Natural killer cell treated with Interleukin-12 subunit alpha and Interleukin-12 subunit beta and Interleukin-15 and Interleukin-18, amount 100 ng/mL, for 72 hours (primary cell): Measurements from ENCODE around the gene KPNA6. TPM values are rescaled to one million over a fixed set of nuclear protein-coding genes. Genes with fewer than 3 reads are reported as not detected.
"Not testable (repeated sequence)": the region's sequence is repeated elsewhere in the genome, so short reads cannot be mapped to it uniquely, and the experiment has no call there.

Source experiments
- ATAC-seq, 2 donors: fragments of 150-1000 bp; cut with Tn5 transposase in 1 of 2; sonication (Bioruptor Pico), chemical (Tn5 transposase) in 1 of 2; 2 replicates each; pipeline ENCODE4 v1.10.0; 2021
- DNase-seq: peaks from one replicate; pipeline ENCODE4 v3.0.0; 2022; ENCODE audit warnings: low spot score
- H3K27ac Mint-ChIP-seq, 2 donors: 1 replicate in 1 of 2; 2 replicates in 1 of 2; pipeline ENCODE4 v1.8.0; 2022; ENCODE audit warnings: mixed read lengths in 2 of 2, mild to moderate bottlenecking in 1 of 2, moderate library complexity in 1 of 2
- H3K27me3 Mint-ChIP-seq, 2 donors: 1 replicate in 1 of 2; 2 replicates in 1 of 2; pipeline ENCODE4 v1.8.0; 2022; ENCODE audit warnings: mixed read lengths in 2 of 2
- H3K36me3 Mint-ChIP-seq: one replicate; pipeline ENCODE4 v1.8.0; 2022; ENCODE audit warnings: mixed read lengths
- H3K4me1 Mint-ChIP-seq, 2 donors: 1 replicate in 1 of 2; 2 replicates in 1 of 2; pipeline ENCODE4 v1.8.0; 2022; ENCODE audit warnings: low read depth in 2 of 2, mixed read lengths in 2 of 2, mild to moderate bottlenecking in 1 of 2
- H3K4me3 Mint-ChIP-seq: one replicate; pipeline ENCODE4 v1.8.0; 2022; ENCODE audit warnings: mixed read lengths
- H3K9me3 Mint-ChIP-seq: 2 replicates; pipeline ENCODE4 v1.8.0; 2022; ENCODE audit warnings: mixed read lengths
- total RNA-seq, 2 donors: library from RNA; stranded (reverse); gene quantifications; one replicate each; pipeline ENCODE4 v1.2.3, GENCODE V29; 2022

The KPNA6 gene
- total RNA-seq, 2 donors from 2014 or later: 80.9 to 88.9 TPM

- H3K27ac Mint-ChIP-seq: peak overlapping the region in 1 of 2 donors; percentile 96
- DNase-seq (no peak), ATAC-seq (no peak)
- no peaks in the 10 kb centered on the region for H3K27me3 Mint-ChIP-seq
- H3K4me3 Mint-ChIP-seq: peak overlapping the region; percentile 1
- peaks cover 33 to 46% of the 10 kb centered on the region in 2 donors for H3K4me1 Mint-ChIP-seq
- no peaks in the 10 kb centered on the region for H3K9me3 Mint-ChIP-seq
- H3K36me3 Mint-ChIP-seq: no peaks in the 10 kb centered on the region
Measured at GRCh38 chr1:32111789-32112188, 3.9 kb downstream of the KPNA6 start.

DNA sequence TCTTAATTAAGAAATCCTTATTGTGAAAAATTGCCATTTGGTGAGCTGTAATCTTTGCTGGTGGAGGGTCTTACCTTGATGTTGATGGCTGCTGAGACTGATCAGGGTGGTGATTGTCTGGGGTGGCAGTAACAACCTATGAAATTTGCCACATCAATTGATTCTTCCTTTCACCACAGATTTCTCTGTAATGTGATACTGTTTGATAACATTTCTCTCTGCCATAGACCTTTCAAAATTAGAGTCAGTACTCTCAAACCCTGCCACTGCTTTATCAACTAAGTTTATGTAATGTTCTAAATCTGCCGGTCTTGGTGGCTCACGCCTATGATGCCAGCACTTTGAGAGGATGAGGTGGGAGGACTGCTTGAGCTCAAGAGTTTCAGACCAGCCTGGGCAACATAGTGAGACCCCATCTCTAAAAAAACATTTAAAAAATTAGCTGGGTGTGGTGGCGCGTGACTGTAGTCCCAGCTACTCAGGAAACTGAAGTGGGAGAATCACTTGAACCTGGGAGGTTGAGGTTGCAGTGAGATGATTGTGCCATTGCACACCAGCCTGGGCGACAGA, 5.0 kb downstream of the KPNA6 start:
- H3K4me1 Mint-ChIP-seq: peaks cover 33 to 42% of the 10 kb centered on the region in 2 donors
- DNase-seq: no peak
- ATAC-seq: no peak
- no peaks in the 10 kb centered on the region for H3K9me3 Mint-ChIP-seq
- no peak overlapping the region for H3K27ac Mint-ChIP-seq
- H3K36me3 Mint-ChIP-seq: no peaks in the 10 kb centered on the region
- no peaks in the 10 kb centered on the region for H3K27me3 Mint-ChIP-seq
- no peak overlapping the region for H3K4me3 Mint-ChIP-seq

GRCh38 chr1:32113436-32113835, 5.6 kb downstream of the KPNA6 start:
- not testable (repeated sequence) for ATAC-seq, H3K4me3 Mint-ChIP-seq, H3K9me3 Mint-ChIP-seq, DNase-seq, H3K36me3 Mint-ChIP-seq, H3K27me3 Mint-ChIP-seq
- H3K4me1 Mint-ChIP-seq: peaks cover 32 to 47% of the 10 kb centered on the region in 2 donors
- peak overlapping the region in 1 of 2 donors; percentile 41 for H3K27ac Mint-ChIP-seq

DNA sequence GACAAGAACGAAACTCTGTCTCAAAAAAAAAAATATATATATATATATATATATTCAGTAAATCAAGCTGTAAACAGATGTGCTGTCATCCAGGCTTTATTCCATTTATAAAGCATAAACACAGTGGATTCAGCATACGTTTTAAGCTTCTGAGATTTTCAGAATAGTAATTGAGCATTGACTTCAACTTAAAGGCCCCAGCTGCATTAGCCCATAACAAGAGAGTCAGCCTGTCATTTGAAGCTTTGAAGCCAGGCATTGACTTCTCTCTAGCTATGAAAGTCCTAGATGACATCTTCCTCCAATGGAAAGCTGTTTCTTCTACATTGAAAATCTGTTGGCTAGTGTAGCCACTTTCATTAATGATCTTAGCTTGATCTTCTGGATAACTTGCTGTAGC, 6.6 kb downstream of the KPNA6 start:
- Mint-ChIP-seq H3K27me3 (no peaks in the 10 kb centered on the region), H3K36me3 (no peaks in the 10 kb centered on the region), H3K4me1 (peaks cover 22 to 44% of the 10 kb centered on the region in 2 donors), H3K4me3 (no peak overlapping the region), H3K9me3 (no peaks in the 10 kb centered on the region), H3K27ac (no peak overlapping the region)
- no peak for DNase-seq
- ATAC-seq: no peak

GRCh38 chr1:32115496-32115895, 7.6 kb downstream of the KPNA6 start:
- Mint-ChIP-seq H3K27ac (no peak overlapping the region), H3K36me3 (no peaks in the 10 kb centered on the region), H3K4me3 (no peak overlapping the region), H3K9me3 (no peaks in the 10 kb centered on the region), H3K4me1 (peaks cover 19 to 40% of the 10 kb centered on the region in 2 donors), H3K27me3 (no peaks in the 10 kb centered on the region)
- DNase-seq (no peak), ATAC-seq (no peak)

DNA sequence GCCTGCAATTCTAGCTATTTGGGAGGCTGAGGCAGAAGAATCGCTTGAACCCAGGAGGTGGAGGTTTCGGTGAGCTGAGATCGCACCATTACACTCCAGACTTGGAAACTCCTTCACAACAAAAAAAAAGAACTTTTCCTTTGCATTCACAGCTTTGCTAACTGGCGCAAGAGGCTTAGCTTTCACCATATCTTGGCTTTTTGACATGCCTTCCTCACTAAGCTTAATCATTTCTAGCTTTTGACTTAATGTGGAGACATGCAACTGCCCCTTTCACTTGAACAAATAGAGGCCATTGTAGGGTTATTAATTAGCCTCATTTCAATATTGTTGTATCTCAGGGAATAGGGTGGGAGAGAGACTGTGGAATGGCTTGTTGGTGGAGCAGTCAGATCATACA, 8.7 kb downstream of the KPNA6 start:
- Mint-ChIP-seq H3K9me3 (no peaks in the 10 kb centered on the region), H3K4me1 (peaks cover 18 to 36% of the 10 kb centered on the region in 2 donors), H3K36me3 (no peaks in the 10 kb centered on the region), H3K27me3 (no peaks in the 10 kb centered on the region), H3K27ac (no peak overlapping the region), H3K4me3 (no peak overlapping the region)
- no peak for DNase-seq
- no peak for ATAC-seq

- no peaks in the 10 kb centered on the region for H3K27me3 Mint-ChIP-seq
- no peaks in the 10 kb centered on the region for H3K9me3 Mint-ChIP-seq
- ATAC-seq: no peak
- H3K4me3 Mint-ChIP-seq: peak overlapping the region; percentile 14
- H3K4me1 Mint-ChIP-seq: peaks cover 24 to 33% of the 10 kb centered on the region in 2 donors
- no peaks in the 10 kb centered on the region for H3K36me3 Mint-ChIP-seq
- peak overlapping the region; percentile 4 to 45 for H3K27ac Mint-ChIP-seq
- no peak for DNase-seq
Measured at GRCh38 chr1:32122151-32122550, 14.3 kb downstream of the KPNA6 start.

DNA sequence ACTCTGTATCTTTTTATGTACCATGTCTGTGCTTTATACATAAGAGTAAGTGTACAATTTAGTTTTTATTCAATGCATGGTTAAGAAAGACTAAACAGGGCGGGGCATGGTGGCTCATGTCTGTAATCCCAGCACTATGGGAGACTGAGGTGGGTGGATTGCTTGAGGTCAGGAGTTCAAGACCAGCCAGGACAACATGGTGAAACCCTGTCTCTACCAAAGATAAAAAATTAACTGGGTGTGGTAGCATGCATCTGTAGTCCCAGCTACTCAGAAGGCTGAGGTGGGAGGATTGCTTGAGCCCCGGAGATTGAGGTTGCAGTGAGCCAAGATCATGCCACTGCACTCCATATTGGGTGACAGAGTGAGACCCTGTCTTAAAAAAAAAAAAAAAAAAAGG, 15.5 kb downstream of the KPNA6 start:
- H3K27me3 Mint-ChIP-seq, H3K36me3 Mint-ChIP-seq, H3K9me3 Mint-ChIP-seq, ATAC-seq, H3K4me3 Mint-ChIP-seq, DNase-seq: not testable (repeated sequence)
- Mint-ChIP-seq H3K27ac (peak overlapping the region in 1 of 2 donors; percentile 23), H3K4me1 (peaks cover 35 to 37% of the 10 kb centered on the region in 2 donors)

DNA sequence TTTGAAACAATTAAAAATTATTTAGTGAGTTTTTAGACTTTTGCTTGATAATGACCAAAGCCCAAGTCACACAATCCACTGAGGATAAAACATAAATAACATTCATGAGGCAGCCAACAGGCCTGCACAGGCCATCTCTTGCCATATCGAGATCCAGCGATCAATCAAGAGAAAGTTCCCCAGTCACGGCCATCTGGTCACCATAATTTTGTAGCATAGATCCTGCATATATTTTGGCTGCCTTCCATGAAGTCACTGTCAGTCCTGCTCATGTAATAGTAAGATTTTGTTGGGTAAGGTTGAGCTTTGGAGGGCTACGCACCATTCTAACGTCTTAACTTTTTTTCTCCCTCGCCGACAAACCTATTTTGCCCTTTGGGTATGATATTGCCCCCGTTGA, 17.5 kb downstream of the KPNA6 start:
- peaks cover 44% of the 10 kb centered on the region in 2 donors for H3K4me1 Mint-ChIP-seq

DNA sequence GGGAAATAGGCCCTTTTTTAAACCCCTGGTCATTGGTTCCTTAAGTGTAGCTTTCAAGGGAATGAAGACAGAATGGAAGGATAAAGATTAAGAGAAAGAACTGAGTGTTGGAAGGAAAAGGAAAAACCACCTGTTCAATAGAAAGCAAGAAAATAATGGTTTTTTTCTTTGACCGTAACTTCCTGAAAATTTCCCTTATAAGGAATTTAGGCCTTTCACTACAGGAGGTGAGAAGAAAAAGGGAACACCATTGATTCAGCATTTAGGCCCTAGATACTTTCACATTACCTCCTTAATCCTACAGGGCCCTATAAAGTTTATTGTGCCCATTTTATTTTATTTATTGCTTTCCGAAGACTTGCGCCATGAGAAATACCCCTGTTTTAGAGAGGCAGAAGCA, 18.9 kb downstream of the KPNA6 start:
- H3K27ac Mint-ChIP-seq: peak overlapping the region in 1 of 2 donors; percentile 70

More for the DNA sequence above, 17.5 kb downstream of the KPNA6 start:
- Mint-ChIP-seq H3K27ac (no peak overlapping the region), H3K4me3 (no peak overlapping the region), H3K36me3 (no peaks in the 10 kb centered on the region), H3K27me3 (no peaks in the 10 kb centered on the region), H3K9me3 (no peaks in the 10 kb centered on the region)
- ATAC-seq (no peak), DNase-seq (no peak)

DNA sequence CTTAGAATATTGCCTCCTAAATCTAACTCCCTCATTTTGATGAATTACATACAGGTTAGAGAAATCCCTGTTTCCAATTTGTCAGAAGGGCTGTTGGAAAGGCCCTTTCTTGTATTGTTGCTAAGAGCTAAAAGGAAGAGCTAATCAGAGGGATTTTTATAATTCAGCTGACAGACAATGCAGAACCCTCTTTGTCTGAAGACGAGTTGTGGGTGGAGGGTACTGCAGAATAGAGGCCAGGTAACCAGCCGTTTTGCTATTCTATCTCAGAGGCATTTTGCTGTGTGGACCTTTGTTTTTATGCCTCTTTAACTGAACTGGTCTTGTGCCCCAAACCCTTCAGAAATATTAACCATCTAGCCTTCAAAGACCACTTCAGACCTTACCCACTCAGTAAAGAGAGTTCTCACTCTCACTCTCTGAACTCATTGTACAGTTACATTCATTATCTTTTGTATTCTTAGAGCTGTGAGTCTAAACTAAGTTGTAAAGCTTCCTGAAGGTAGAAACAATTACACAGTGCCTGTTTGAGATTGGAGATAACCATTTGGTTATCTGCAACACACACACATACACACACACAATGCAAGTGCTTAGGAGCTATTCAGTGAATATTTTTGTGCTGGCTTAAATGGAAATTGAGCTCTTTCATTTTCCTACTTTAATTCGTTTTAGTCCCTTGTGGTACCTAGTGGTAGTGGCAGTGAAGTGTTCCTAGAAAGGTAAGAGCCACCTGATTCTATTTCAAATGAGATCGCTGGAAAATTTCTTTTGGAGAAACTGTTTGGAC, 19.7 kb downstream of the KPNA6 start:
- Mint-ChIP-seq H3K27ac (peak overlapping the region in 1 of 2 donors; percentile 70), H3K36me3 (no peaks in the 10 kb centered on the region), H3K27me3 (no peaks in the 10 kb centered on the region), H3K4me3 (no peak overlapping the region), H3K4me1 (peaks cover 28 to 32% of the 10 kb centered on the region in 2 donors), H3K9me3 (no peaks in the 10 kb centered on the region)
- DNase-seq (no peak), ATAC-seq (no peak)

More for the DNA sequence above, 18.9 kb downstream of the KPNA6 start:
- no peak for ATAC-seq
- DNase-seq: no peak
- Mint-ChIP-seq H3K4me1 (peaks cover 35 to 37% of the 10 kb centered on the region in 2 donors), H3K27me3 (no peaks in the 10 kb centered on the region), H3K4me3 (no peak overlapping the region), H3K36me3 (no peaks in the 10 kb centered on the region), H3K9me3 (no peaks in the 10 kb centered on the region)

- H3K4me1 Mint-ChIP-seq: peaks cover 28% of the 10 kb centered on the region in 2 donors
Measured at GRCh38 chr1:32128479-32128878, 20.6 kb downstream of the KPNA6 start.

GRCh38 chr1:32128964-32129363, 21.1 kb downstream of the KPNA6 start:
- ATAC-seq (no peak), DNase-seq (no peak)
- H3K9me3 Mint-ChIP-seq: no peaks in the 10 kb centered on the region
- peak overlapping the region in 1 of 2 donors; percentile 10 for H3K27ac Mint-ChIP-seq
- H3K27me3 Mint-ChIP-seq: no peaks in the 10 kb centered on the region
- no peaks in the 10 kb centered on the region for H3K36me3 Mint-ChIP-seq
- no peak overlapping the region for H3K4me3 Mint-ChIP-seq
- H3K4me1 Mint-ChIP-seq: peaks cover 28% of the 10 kb centered on the region in 2 donors

More at GRCh38 chr1:32128479-32128878, 20.6 kb downstream of the KPNA6 start:
- Mint-ChIP-seq H3K36me3 (no peaks in the 10 kb centered on the region), H3K4me3 (no peak overlapping the region), H3K27me3 (no peaks in the 10 kb centered on the region), H3K27ac (peak overlapping the region in 1 of 2 donors; percentile 10), H3K9me3 (no peaks in the 10 kb centered on the region)
- no peak for DNase-seq
- ATAC-seq: no peak

GRCh38 chr1:32133950-32134280, 26.1 kb downstream of the KPNA6 start:
- not testable (repeated sequence) for ATAC-seq, H3K36me3 Mint-ChIP-seq, H3K27ac Mint-ChIP-seq, DNase-seq, H3K27me3 Mint-ChIP-seq, H3K4me3 Mint-ChIP-seq, H3K9me3 Mint-ChIP-seq
- peaks cover 16 to 19% of the 10 kb centered on the region in 2 donors for H3K4me1 Mint-ChIP-seq
